IPS-18a (cell line): ENCODE results near the gene CTBP2.
"Not testable (repeated sequence)": the region's sequence is repeated elsewhere in the genome, so short reads cannot be mapped to it uniquely, and the experiment has no call there.

ENCODE experiments used
- H3K27ac ChIP-seq: one replicate; pipeline ENCODE4 v1.5.1; 2013; ENCODE audit warnings: low read length
- H3K27me3 ChIP-seq: one replicate; pipeline ENCODE4 v1.6.1; 2013; ENCODE audit warnings: mild to moderate bottlenecking, low read length; ENCODE audit not compliant: control insufficient read depth, insufficient read depth
- H3K36me3 ChIP-seq: one replicate; pipeline ENCODE4 v1.6.1; 2013; ENCODE audit warnings: low read depth, low read length; ENCODE audit not compliant: control insufficient read depth
- H3K4me1 ChIP-seq: one replicate; pipeline ENCODE4 v1.6.1; 2013; ENCODE audit warnings: low read depth, low read length; ENCODE audit not compliant: control insufficient read depth
- H3K4me3 ChIP-seq: one replicate; pipeline ENCODE4 v1.5.1; 2013; ENCODE audit warnings: low read length
- H3K9ac ChIP-seq: one replicate; pipeline ENCODE4 v1.6.1; 2013; ENCODE audit warnings: mild to moderate bottlenecking, low read length, moderate library complexity
- H3K9me3 ChIP-seq: one replicate; pipeline ENCODE4 v1.6.1; 2013; ENCODE audit warnings: low read depth, low read length; ENCODE audit not compliant: control insufficient read depth

Gene CTBP2

DNA sequence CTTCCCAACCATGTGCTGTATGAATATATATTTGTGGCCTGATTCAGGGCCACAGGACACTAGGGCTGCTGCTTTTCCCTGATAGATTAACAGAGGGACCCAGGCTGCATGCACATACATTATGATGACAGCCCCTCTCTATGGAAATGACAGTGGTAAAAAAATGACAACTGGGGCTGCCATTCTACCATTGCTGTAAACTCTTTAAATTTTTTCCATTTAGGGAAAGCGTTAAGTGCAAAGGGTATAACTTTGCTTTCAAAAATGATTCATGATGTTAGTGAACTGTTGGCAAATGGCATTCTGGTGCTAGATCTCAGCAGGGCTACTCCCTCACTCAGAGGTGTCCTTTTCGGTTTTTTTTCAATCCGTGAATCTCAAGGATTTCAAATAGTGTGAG is 4.2 kb downstream of the CTBP2 start:
- H3K4me3 ChIP-seq: peak overlapping the region; percentile 76
- no peaks in the 10 kb centered on the region for H3K27me3 ChIP-seq
- peaks cover under 1% of the 10 kb centered on the region for H3K36me3 ChIP-seq

DNA sequence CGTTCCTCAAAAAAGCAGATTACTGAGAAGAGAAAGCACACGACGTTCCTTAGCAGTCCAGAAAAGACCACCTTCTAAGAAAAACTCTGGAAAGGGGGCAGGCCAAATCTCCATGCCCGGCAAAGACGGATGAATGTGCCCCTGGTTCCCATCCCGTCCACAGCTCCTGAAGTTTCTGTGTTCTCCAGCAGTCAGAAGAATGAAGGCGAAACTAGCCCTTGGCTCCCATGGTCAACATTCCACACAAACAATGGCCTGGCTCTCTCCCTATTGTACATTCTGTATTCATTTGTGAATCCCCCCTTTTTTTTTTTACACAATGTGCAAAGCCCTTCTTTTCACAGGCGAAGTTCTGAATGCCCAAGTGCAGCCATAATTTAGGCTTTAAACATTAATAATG is 5.3 kb downstream of the CTBP2 start:
- Histone ChIP-seq H3K27ac (peak overlapping the region; percentile 40), H3K4me1 (peaks cover 70% of the 10 kb centered on the region), H3K27me3 (no peaks in the 10 kb centered on the region), H3K9ac (peak overlapping the region; percentile 67), H3K36me3 (peaks cover 7% of the 10 kb centered on the region), H3K9me3 (no peaks in the 10 kb centered on the region), H3K4me3 (peak overlapping the region; percentile 76)

More for the DNA sequence above, 4.2 kb downstream of the CTBP2 start:
- Histone ChIP-seq H3K9me3 (no peaks in the 10 kb centered on the region), H3K27ac (peak overlapping the region; percentile 45), H3K4me1 (peaks cover 59% of the 10 kb centered on the region), H3K9ac (peak overlapping the region; percentile 67)

DNA sequence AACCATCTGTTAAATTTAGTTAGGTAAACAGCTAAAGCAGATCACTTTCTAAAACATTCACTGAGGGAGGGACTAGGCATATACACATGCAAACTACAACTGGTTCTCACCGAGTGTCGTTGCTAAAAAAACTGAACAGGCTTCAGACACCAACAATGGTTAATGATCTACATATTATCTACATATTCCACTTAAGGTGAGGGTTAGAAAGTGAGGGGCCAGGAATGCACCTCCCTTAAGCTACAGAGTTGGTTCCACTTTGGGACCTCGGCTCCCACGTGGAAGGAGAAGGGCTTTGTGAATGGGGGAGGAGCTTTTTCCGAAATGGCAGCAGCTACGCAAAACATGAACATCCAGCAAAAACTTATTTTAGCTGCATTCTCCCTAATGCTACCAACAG is 5.8 kb downstream of the CTBP2 start:
- peak overlapping the region; percentile 76 for H3K4me3 ChIP-seq
- H3K27ac ChIP-seq: peak overlapping the region; percentile 40
- H3K4me1 ChIP-seq: peaks cover 75% of the 10 kb centered on the region
- H3K36me3 ChIP-seq: peaks cover 10% of the 10 kb centered on the region
- H3K9ac ChIP-seq: peak overlapping the region; percentile 67
- no peaks in the 10 kb centered on the region for H3K9me3 ChIP-seq
- H3K27me3 ChIP-seq: no peaks in the 10 kb centered on the region

DNA sequence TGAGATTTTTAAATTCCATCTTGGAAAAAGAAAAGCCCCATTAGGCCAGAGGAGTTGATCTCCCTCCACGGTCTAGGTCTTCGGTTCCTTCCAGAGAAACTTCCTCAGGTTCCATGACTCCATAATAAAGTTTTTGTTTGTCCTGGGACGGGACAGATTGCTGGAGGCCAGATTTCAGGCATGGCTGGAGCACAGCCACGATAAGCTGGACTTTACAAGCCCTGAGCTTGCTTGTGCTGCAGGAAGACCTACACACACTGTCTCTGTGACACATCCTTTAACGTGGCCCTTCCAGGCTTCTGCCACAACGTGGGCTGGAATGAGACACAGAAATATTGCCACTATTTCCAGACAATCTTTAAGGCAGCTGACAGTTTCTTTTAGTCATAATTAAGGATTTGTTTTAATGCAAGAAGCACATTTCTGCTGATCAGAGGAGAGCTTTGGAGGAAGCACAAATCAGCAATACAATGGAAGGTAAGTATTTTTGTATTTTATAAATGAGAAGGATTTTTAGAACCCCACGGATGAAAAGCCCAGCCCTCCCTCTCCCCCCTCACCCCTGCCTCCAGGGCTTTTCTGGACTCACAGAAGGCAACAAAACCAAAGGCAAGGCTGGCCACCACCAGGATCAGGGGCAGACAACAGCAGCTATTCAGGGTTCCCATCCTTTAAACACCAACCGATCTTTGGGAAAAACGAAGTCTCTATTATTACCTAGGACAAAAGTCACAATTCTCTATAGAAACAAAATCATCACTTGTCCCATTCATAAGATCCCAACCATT is 6.5 kb downstream of the CTBP2 start:
- Histone ChIP-seq H3K36me3 (peaks cover 10% of the 10 kb centered on the region), H3K27me3 (no peaks in the 10 kb centered on the region), H3K4me1 (peaks cover 82% of the 10 kb centered on the region), H3K4me3 (peak overlapping the region; percentile 76), H3K27ac (peak overlapping the region; percentile 40), H3K9me3 (no peaks in the 10 kb centered on the region), H3K9ac (peak overlapping the region; percentile 67)

DNA sequence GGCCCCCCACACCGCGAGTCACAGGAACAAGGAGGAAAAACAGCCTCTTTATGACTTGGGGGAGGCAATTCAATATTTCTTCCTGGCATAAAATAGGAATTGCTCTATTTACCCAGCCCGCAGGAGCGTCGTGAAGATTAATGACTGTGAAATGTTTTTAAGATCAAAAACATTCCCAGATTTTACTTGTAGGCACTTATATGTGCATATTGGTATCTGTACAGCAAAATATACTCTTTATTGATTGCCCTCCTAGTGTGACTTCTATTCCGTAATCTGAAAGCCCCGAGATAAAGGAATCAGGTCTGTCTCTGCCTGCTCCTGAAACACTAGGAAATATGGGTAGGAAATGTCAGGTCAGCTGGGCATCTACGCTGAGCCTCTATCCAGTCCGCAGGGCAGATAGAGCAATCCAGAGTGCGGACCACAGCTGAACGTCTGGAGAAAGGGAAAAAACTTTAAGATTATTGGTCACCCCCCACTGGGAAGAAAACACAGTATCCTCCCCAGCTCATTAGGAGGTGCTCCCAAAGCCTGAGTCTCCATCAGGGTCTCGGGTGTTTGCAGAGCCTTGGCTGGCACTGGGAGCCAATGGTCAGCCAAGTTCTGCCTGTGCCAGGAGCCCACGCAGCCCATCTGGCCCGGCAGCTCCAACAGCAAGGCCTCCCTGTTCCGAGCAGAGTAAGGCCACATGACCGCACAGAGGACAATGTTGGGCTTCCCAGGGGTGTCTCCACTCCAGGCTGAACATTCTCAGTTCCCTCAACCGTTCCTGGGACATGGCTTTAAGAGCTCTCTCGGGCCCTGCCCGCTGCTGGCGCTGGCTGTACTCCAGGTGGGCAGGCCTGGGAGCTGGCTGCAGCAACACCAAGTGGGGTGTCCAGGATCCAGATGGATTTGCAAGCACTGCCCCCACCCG is 7.7 kb downstream of the CTBP2 start:
- H3K27me3 ChIP-seq: no peaks in the 10 kb centered on the region

DNA sequence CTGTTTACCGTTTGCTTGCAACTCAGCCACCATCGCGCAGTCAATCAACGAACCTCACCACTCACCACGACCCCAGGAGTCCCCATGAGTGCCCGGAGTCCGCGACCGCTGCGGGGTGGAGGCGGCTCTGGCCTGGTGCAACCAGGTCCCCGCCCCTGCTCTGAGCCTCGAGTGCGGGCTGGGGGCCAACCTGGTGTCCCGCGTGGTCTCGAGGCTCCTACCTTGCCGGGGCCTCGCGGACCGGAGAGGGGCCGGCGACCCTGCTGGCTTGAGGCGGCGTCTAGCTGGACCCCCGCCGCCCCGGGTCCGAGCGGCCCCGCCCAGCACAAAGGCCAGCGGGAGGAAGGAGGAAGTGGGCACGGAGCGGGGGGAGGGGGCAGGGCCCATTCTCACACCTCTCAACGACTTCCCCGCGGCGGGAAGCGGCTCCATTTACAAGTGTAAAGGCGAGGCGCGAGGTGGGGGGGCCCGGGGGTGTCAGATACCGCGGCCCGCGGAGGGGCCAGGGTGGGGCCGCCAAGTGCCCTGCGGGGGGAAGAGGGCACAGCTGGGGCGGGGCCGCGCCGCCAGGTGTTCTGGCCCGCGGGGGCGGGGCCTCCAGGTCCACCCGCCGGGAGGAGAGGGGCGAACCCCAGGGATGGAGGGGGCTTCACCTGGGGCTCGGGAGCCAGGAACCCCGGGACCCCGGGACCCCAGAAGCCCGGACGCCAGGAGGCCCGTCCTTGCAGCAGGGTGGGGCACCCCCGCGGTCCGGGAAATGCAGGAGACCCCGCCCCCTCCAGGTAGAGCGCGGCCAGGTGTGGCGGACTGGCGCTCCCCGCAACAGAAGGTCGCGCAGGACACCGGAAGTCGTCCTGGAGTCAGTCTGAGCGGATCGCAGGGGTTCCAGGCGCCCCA is 8.6 kb downstream of the CTBP2 start:
- Histone ChIP-seq H3K9me3 (no peaks in the 10 kb centered on the region), H3K27ac (peak overlapping the region; percentile 52), H3K4me1 (peaks cover 84% of the 10 kb centered on the region), H3K4me3 (peak overlapping the region; percentile 76), H3K36me3 (peaks cover 14% of the 10 kb centered on the region), H3K27me3 (no peaks in the 10 kb centered on the region), H3K9ac (peak overlapping the region; percentile 16)

More for the DNA sequence above, 7.7 kb downstream of the CTBP2 start:
- Histone ChIP-seq H3K27ac (peak overlapping the region; percentile 52), H3K9me3 (no peaks in the 10 kb centered on the region), H3K9ac (no peak overlapping the region), H3K36me3 (peaks cover 14% of the 10 kb centered on the region), H3K4me1 (peaks cover 92% of the 10 kb centered on the region), H3K4me3 (peak overlapping the region; percentile 76)

DNA sequence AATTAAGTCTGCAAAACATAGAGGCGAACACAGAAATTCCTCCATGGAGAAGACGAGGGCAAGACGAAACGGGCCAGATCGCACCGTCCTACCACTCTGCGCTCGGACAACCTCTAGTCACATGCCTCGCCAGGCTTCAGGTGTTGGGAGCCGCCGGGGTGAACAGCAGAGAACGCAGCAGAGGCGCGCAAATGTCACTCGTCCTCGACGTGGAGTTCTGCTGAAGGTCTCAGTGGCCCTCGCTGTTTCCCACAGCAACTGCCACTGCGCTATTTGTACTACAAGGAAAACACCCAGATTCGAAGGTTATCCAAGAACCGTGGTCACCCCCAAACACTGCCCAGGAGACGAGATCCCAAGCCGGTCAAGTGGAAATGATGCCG is 9.2 kb downstream of the CTBP2 start:
- Histone ChIP-seq H3K36me3 (peaks cover 14% of the 10 kb centered on the region), H3K9ac (peak overlapping the region; percentile 16), H3K4me1 (peaks cover 78% of the 10 kb centered on the region), H3K9me3 (no peaks in the 10 kb centered on the region), H3K4me3 (peak overlapping the region; percentile 38), H3K27me3 (no peaks in the 10 kb centered on the region), H3K27ac (no peak overlapping the region)

DNA sequence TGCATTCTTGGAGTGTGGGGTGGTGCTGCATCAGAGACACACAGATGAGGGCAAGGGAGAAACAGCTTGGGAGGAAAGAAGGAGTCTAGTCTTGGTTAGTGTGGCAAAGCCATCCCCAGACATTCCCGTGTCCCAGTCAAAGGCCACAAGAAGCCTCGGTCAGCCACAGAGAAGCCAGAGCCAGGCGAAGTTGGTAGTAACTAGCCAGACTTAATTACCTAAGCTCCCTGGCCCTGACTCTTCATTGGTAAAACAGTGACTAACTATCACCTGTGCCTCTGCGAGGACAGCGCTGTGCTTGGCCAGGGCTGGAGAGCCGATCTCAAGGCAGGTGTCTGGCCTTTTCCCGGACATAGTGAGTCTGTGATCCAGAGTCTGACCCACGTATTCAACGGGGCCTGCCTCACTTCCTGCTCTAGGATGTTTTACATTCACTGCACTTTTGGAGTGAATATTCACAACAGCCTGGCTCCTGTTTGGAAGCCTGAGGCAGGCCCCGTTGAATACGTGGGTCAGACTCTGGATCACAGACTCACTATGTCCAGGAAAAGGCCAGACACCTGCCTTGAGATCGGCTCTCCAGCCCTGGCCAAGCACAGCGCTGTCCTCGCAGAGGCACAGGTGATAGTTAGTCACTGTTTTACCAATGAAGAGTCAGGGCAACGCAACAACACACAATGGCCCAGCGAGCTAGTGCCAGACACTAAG is 9.8 kb downstream of the CTBP2 start:
- H3K27me3 ChIP-seq, H3K9ac ChIP-seq, H3K9me3 ChIP-seq: not testable (repeated sequence)
- Histone ChIP-seq H3K4me3 (peak overlapping the region; percentile 38), H3K27ac (peak overlapping the region; percentile 59), H3K36me3 (peaks cover 14% of the 10 kb centered on the region), H3K4me1 (peaks cover 75% of the 10 kb centered on the region)

DNA sequence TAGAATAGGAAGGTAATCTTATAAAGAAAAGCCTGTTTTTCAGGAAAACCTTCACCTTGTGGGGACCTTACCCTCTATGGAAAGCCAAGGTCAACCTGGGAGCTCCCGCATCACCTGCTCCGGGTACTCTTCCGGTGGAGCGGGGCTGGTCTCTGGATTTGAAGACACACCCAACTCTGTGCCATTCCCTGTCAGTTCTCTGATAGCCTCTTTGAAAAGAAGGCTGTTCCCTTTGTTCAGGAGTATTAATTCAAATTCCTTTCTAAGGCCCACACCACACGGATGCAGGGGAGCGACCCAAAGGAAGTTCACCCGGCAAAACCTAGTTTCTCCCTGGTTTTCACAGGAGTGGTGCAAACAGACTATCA is 10.7 kb downstream of the CTBP2 start:
- Histone ChIP-seq H3K4me3 (no peak overlapping the region), H3K4me1 (peaks cover 75% of the 10 kb centered on the region), H3K27me3 (no peaks in the 10 kb centered on the region), H3K27ac (peak overlapping the region; percentile 59), H3K9me3 (no peaks in the 10 kb centered on the region), H3K9ac (no peak overlapping the region), H3K36me3 (peaks cover 14% of the 10 kb centered on the region)

DNA sequence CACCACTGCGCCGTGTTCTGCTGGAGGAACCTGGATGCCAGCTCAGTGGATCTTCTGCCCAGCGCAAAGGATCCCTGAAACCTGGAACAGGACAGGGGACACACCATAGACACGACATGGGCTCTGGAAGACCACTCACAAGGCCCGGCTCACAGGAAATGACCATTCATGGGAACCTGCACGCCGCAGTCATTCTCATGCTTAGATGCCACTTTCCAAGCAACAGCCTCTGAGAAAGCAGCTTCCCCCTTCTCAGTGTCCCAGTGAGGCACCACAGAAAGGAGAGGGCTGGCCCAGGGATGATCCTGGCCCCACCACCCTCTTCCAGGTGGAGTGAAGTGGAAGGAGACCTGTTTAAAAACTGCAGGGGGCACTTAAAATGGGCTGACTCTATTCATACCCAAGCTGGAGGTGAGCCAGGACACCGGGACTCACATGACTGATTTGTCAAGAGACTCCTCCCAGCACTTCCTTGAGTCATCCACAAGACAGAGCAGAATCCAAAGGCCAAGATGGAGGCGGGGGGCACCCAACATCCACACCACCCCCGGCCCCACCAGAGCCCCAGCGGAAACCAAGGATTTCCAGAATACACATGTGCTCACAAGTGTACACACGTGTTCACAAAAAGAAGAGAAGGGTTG is 11.2 kb downstream of the CTBP2 start:
- Histone ChIP-seq H3K9ac (no peak overlapping the region), H3K4me3 (no peak overlapping the region), H3K4me1 (peaks cover 75% of the 10 kb centered on the region), H3K27ac (no peak overlapping the region), H3K9me3 (no peaks in the 10 kb centered on the region), H3K36me3 (peaks cover 14% of the 10 kb centered on the region), H3K27me3 (no peaks in the 10 kb centered on the region)
